ENCODE results near the gene TMCC3.

DNA sequence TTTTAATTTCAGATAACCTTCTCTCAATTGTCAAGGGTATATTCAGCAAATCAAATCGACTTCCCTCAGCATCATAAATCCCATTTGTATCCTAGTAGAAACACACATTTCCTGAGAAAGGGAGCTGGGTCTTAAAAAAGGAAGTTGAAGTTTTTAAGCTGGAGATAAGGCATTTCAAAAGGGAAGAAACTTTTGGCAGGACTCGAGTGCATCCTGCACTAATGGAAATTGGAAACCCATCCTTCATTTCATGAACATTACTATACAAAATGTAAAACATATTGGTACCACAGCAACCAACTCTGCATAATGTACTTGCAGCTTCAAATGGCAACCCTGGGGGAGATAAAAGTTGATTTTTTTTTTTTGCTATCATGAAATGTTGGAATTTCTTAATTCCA, 23.7 kb upstream of the TMCC3 start:
- TF ChIP-seq CTCF (IDR thresholded peaks at IDR 0.05; ENCODE audit: poor library complexity, severe bottlenecking) (no peak), EP300 (conservative IDR thresholded peaks at IDR 0.05; ENCODE audit: poor library complexity, severe bottlenecking) (no peak)

All from neural cell (in vitro differentiated cells).